HEK293 (cell line): ENCODE measurements around the gene CCDC38.

Experiments used
- CTCF ChIA-PET: fragments of 350-600 bp; formaldehyde crosslinking; extraction: SDS; loops from one replicate; lab custom pipeline; 2021; ENCODE audit warnings: antibody characterized with exemption; lab: Yijun Ruan, JAX
- POLR2A ChIA-PET: fragments of 300-600 bp; formaldehyde crosslinking; extraction: SDS; loops from one replicate; lab custom pipeline; 2020; ENCODE audit warnings: antibody characterized with exemption, inconsistent platforms; lab: Yijun Ruan, JAX
- H3K27ac ChIP-seq: fragments of 200-500 bp; sonication (Bioruptor generic); 2 replicates; pipeline ENCODE4 v1.5.1; 2014; ENCODE audit warnings: low read depth, low read length, control low read depth, inconsistent platforms; ENCODE audit errors: extremely low read depth
- H3K36me3 ChIP-seq, 2 experiments: fragments of 200-500 bp in 1 of 2; sonication (Bioruptor generic) in 1 of 2; 1 replicate in 1 of 2; 2 replicates in 1 of 2; pipeline ENCODE4 v1.5.1; 2014 to 2017; ENCODE audit warnings: inconsistent platforms in 2 of 2, low read length in 2 of 2; ENCODE audit not compliant: control insufficient read depth in 2 of 2, insufficient read depth in 1 of 2
- H3K4me1 ChIP-seq: fragments of 200-500 bp; sonication (Bioruptor generic); 2 replicates; pipeline ENCODE4 v1.5.1; 2014; ENCODE audit warnings: mild to moderate bottlenecking, low read length, inconsistent platforms; ENCODE audit not compliant: control insufficient read depth, insufficient read depth
- H3K4me3 ChIP-seq: 2 replicates; pipeline ENCODE4 v1.5.1; 2011; ENCODE audit warnings: low read depth, mild to moderate bottlenecking, control low read depth, low read length, moderate library complexity
- H3K9me3 ChIP-seq: fragments of 200-500 bp; sonication (Bioruptor generic); 2 replicates; pipeline ENCODE4 v1.5.1; 2014; ENCODE audit warnings: low read depth, low read length, inconsistent platforms; ENCODE audit not compliant: control insufficient read depth, insufficient read depth
- BCL11A ChIP-seq: fragments of 450-650 bp; formaldehyde crosslinking; IDR thresholded peaks from 2 replicates; pipeline ENCODE4 v1.5.1; 2016; ENCODE audit warnings: low read depth, missing biosample characterization, missing genetic modification characterization
- GFI1B ChIP-seq: fragments of 450-650 bp; formaldehyde crosslinking; IDR thresholded peaks from 2 replicates; pipeline ENCODE4 v1.5.1; 2016; ENCODE audit warnings: missing biosample characterization, missing genetic modification characterization
- KLF10 ChIP-seq: fragments of 450-650 bp; IDR thresholded peaks from 2 replicates; pipeline ENCODE4 v1.5.1; 2018; ENCODE audit warnings: missing biosample characterization, mild to moderate bottlenecking, missing genetic modification characterization
- PRDM1 ChIP-seq: fragments of 450-650 bp; formaldehyde crosslinking; IDR thresholded peaks from 2 replicates; pipeline ENCODE4; 2016; ENCODE audit warnings: missing biosample characterization, missing genetic modification characterization
- SCRT2 ChIP-seq: fragments of 450-650 bp; formaldehyde crosslinking; IDR thresholded peaks from 2 replicates; pipeline ENCODE4 v1.5.1; 2016; ENCODE audit warnings: missing biosample characterization, missing genetic modification characterization
- ZBTB1 ChIP-seq: fragments of 450-650 bp; formaldehyde crosslinking; IDR thresholded peaks from 2 replicates; pipeline ENCODE4 v1.5.1; 2016; ENCODE audit warnings: missing biosample characterization, missing genetic modification characterization
- ZBTB20 ChIP-seq: fragments of 450-650 bp; formaldehyde crosslinking; IDR thresholded peaks from 2 replicates; pipeline ENCODE4 v1.5.1; 2016; ENCODE audit warnings: missing biosample characterization, missing genetic modification characterization
- ZBTB48 ChIP-seq: fragments of 450-650 bp; formaldehyde crosslinking; IDR thresholded peaks from 2 replicates; pipeline ENCODE4 v1.5.1; 2016; ENCODE audit warnings: missing biosample characterization, missing genetic modification characterization
- ZBTB7A ChIP-seq: fragments of 450-650 bp; formaldehyde crosslinking; IDR thresholded peaks from 2 replicates; pipeline ENCODE4 v1.5.1; 2016; ENCODE audit warnings: low read depth, missing biosample characterization, missing genetic modification characterization
- ZIC2 ChIP-seq: fragments of 450-650 bp; formaldehyde crosslinking; IDR thresholded peaks from 2 replicates; pipeline ENCODE4 v1.5.1; 2016; ENCODE audit warnings: missing biosample characterization, missing genetic modification characterization
- ZNF175 ChIP-seq: fragments of 450-650 bp; formaldehyde crosslinking; IDR thresholded peaks from 2 replicates; pipeline ENCODE4 v1.5.1; 2016; ENCODE audit warnings: missing biosample characterization, missing genetic modification characterization
- ZNF221 ChIP-seq: fragments of 450-650 bp; formaldehyde crosslinking; IDR thresholded peaks from 2 replicates; pipeline ENCODE4 v1.5.1; 2017; ENCODE audit warnings: missing biosample characterization, missing genetic modification characterization, borderline replicate concordance
- ZNF335 ChIP-seq: fragments of 450-650 bp; formaldehyde crosslinking; conservative IDR thresholded peaks from 2 replicates; pipeline ENCODE4 v1.5.1; 2016; ENCODE audit warnings: missing biosample characterization, missing genetic modification characterization
- ZNF350 ChIP-seq: fragments of 450-650 bp; formaldehyde crosslinking; IDR thresholded peaks from 2 replicates; pipeline ENCODE4 v1.5.0; 2017; ENCODE audit warnings: missing biosample characterization, mild to moderate bottlenecking, missing genetic modification characterization
- ZNF555 ChIP-seq: fragments of 450-650 bp; formaldehyde crosslinking; conservative IDR thresholded peaks from 2 replicates; pipeline ENCODE4 v1.5.1; 2017; ENCODE audit warnings: missing biosample characterization, mild to moderate bottlenecking, missing genetic modification characterization, inconsistent platforms
- ZNF610 ChIP-seq: fragments of 450-650 bp; formaldehyde crosslinking; IDR thresholded peaks from 2 replicates; pipeline ENCODE4 v1.5.1; 2016; ENCODE audit warnings: missing biosample characterization, missing genetic modification characterization, borderline replicate concordance
- ZNF670 ChIP-seq: fragments of 450-650 bp; formaldehyde crosslinking; IDR thresholded peaks from 2 replicates; pipeline ENCODE4 v1.5.1; 2016; ENCODE audit warnings: missing biosample characterization, missing genetic modification characterization, low read depth
- ZNF768 ChIP-seq: fragments of 450-650 bp; formaldehyde crosslinking; IDR thresholded peaks from 2 replicates; pipeline ENCODE4 v1.5.1; 2018; ENCODE audit warnings: missing biosample characterization, mild to moderate bottlenecking, missing genetic modification characterization
- TF ChIP-seq, protein P1 (sequence below): fragments of 450-650 bp; formaldehyde crosslinking; IDR thresholded peaks from 2 replicates; pipeline ENCODE4 v1.5.1; 2017; ENCODE audit warnings: missing biosample characterization, missing genetic modification characterization
- TF ChIP-seq, protein P2 (sequence below): fragments of 450-650 bp; formaldehyde crosslinking; IDR thresholded peaks from 2 replicates; pipeline ENCODE4 v1.5.1; 2016; ENCODE audit warnings: missing biosample characterization, missing genetic modification characterization

CCDC38 gene

DNA sequence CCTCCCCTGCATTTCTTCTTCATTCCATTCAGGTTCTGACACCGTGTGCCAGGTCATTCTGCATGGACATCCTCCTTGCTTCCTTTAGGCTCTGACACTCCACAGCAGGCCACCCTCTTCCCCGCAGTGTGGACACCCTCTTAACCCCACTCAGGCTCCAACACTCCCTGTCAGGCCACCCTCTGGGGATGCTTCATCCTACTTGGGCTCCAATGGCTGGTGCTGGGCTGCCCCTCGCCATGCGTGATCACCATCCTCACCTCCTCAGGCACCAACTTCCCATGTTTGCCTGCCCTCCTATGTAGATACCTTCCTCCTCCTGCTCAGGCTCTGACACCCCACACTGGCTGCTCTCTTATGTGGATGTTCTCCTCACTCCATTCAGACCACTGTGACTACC is 90.3 kb downstream of the CCDC38 start:
- POLR2A ChIA-PET: no interaction called here

DNA sequence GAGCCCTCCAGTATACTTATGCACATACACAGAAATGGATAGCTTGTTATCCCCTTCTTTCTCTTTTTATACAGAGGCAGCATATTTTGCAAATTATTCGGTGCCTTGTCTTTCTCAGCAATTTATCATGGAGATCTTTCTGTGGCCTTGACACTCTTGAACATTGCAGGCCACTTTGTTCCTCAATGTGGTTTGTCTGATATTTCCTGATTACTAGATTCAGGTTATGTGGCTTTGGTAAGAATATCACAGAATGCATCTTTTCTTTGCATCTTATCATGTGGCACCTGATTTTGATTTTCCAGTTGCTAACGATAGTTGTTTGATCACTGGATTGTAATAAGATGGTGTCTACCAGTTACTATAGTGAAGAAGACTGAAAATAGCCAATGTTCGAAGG is 90.8 kb downstream of the CCDC38 start:
- Histone ChIP-seq H3K27ac (no peak overlapping the region), H3K4me1 (no peaks in the 10 kb centered on the region), H3K9me3 (no peaks in the 10 kb centered on the region), H3K36me3 (no peaks in the 10 kb centered on the region), H3K4me3 (no peak overlapping the region)
- ChIA-PET CTCF (interaction anchor here (0.6 to 1.2 kb wide), 2 partner anchors 270 to 1178 kb away, joined by 3 to 5 read pairs; no protein-coding TSS in a partner anchor), POLR2A (no interaction called here)
- TF ChIP-seq ZNF350 (tag by site-specific recombination) (no peak), ZBTB7A (tag by site-specific recombination) (no peak), ZIC2 (no peak), ZNF670 (tag by site-specific recombination) (no peak), ZNF768 (tag by site-specific recombination) (no peak), ZBTB1 (tag by site-specific recombination) (no peak), ZBTB48 (no peak), BCL11A (tag by site-specific recombination) (no peak), ZBTB20 (tag by site-specific recombination) (no peak), GFI1B (tag by site-specific recombination) (no peak), ZNF610 (tag by site-specific recombination) (no peak), ZNF175 (tag by site-specific recombination) (no peak), SCRT2 (tag by site-specific recombination) (no peak), KLF10 (tag by site-specific recombination) (no peak), PRDM1 (tag by site-specific recombination) (no peak), ZNF221 (no peak)
- TF ChIP-seq, protein P1, sequence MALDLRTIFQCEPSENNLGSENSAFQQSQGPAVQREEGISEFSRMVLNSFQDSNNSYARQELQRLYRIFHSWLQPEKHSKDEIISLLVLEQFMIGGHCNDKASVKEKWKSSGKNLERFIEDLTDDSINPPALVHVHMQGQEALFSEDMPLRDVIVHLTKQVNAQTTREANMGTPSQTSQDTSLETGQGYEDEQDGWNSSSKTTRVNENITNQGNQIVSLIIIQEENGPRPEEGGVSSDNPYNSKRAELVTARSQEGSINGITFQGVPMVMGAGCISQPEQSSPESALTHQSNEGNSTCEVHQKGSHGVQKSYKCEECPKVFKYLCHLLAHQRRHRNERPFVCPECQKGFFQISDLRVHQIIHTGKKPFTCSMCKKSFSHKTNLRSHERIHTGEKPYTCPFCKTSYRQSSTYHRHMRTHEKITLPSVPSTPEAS (tag by site-specific recombination): no peak

More for the DNA sequence above, 90.3 kb downstream of the CCDC38 start:
- Histone ChIP-seq H3K9me3 (no peaks in the 10 kb centered on the region), H3K4me1 (no peaks in the 10 kb centered on the region), H3K36me3 (no peaks in the 10 kb centered on the region), H3K27ac (no peak overlapping the region), H3K4me3 (no peak overlapping the region)
- CTCF ChIA-PET: interaction anchor here (0.6 kb wide), 2 partner anchors 1177 to 1182 kb away, joined by 3 read pairs; no protein-coding TSS in a partner anchor
- TF ChIP-seq ZNF555 (no peak), ZNF350 (tag by site-specific recombination) (no peak), ZBTB48 (no peak), ZNF335 (tag by site-specific recombination) (no peak)
- TF ChIP-seq, protein P2, sequence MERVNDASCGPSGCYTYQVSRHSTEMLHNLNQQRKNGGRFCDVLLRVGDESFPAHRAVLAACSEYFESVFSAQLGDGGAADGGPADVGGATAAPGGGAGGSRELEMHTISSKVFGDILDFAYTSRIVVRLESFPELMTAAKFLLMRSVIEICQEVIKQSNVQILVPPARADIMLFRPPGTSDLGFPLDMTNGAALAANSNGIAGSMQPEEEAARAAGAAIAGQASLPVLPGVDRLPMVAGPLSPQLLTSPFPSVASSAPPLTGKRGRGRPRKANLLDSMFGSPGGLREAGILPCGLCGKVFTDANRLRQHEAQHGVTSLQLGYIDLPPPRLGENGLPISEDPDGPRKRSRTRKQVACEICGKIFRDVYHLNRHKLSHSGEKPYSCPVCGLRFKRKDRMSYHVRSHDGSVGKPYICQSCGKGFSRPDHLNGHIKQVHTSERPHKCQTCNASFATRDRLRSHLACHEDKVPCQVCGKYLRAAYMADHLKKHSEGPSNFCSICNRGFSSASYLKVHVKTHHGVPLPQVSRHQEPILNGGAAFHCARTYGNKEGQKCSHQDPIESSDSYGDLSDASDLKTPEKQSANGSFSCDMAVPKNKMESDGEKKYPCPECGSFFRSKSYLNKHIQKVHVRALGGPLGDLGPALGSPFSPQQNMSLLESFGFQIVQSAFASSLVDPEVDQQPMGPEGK: no peak
